Transverse colon (tissue), 4 donors: Measurements from ENCODE around the gene RIMBP2. TPM values are rescaled to one million over a fixed set of nuclear protein-coding genes. Genes with fewer than 3 reads are reported as not detected.

Source experiments
- DNase-seq: peaks from one replicate; pipeline ENCODE4 v3.0.0-alpha.2; 2019
- H3K27ac ChIP-seq, 4 donors: fragments of 200-600 bp; sonication (generic); 2 replicates each; pipeline ENCODE4 v1.5.1; 2016 to 2018; ENCODE audit warnings: inconsistent platforms in 4 of 4
- H3K27me3 ChIP-seq: fragments of 200-600 bp; sonication (generic); 2 replicates; pipeline ENCODE4 v1.5.1; 2017; ENCODE audit warnings: inconsistent platforms
- H3K36me3 ChIP-seq, 4 donors: fragments of 200-600 bp; sonication (generic); 2 replicates each; pipeline ENCODE4 v1.5.1; 2017 to 2019; ENCODE audit warnings: inconsistent platforms in 4 of 4
- H3K4me1 ChIP-seq, 4 donors: fragments of 200-600 bp; sonication (generic); 2 replicates each; pipeline ENCODE4 v1.5.1; 2017 to 2020; ENCODE audit warnings: inconsistent platforms in 4 of 4
- H3K4me3 ChIP-seq, 4 donors: fragments of 200-600 bp; sonication (generic); 1 replicate in 1 of 4; 2 replicates in 3 of 4; pipeline versions ENCODE4 v1.5.1 to v1.6.1; 2017 to 2019; ENCODE audit warnings: inconsistent platforms in 4 of 4
- H3K9me3 ChIP-seq, 2 donors: fragments of 200-600 bp; sonication (generic); 2 replicates each; pipeline ENCODE4 v1.5.1; 2017 to 2019; ENCODE audit warnings: inconsistent platforms in 2 of 2
- EP300 ChIP-seq: sonication (generic); formaldehyde crosslinking; IDR thresholded peaks from one replicate; pipeline ENCODE4 v1.6.1; 2017; ENCODE audit warnings: antibody characterized with exemption, low read depth
- POLR2A ChIP-seq: fragments of 450-650 bp; IDR thresholded peaks from one replicate; pipeline ENCODE4 v1.6.1; 2016; ENCODE audit warnings: antibody characterized with exemption, mild to moderate bottlenecking, moderate library complexity
- POLR2AphosphoS5 ChIP-seq, 3 donors: sonication (generic); formaldehyde crosslinking; IDR thresholded peaks; one replicate each; pipeline ENCODE4 v1.6.1; 2016; ENCODE audit warnings: antibody characterized with exemption in 3 of 3
- WGBS, 2 donors: methylation state at CpG; one replicate each; pipeline ENCODE4 v1.1.5; 2018; ENCODE audit warnings: low coverage in 1 of 2; 5-methylcytosine and 5-hydroxymethylcytosine counted together
- in situ Hi-C, 4 donors: fragments of 200-750 bp; cut with MboI; loops; one replicate each; pipeline versions ENCODE4 v1.15.0 to v1.15.1; 2017; ENCODE audit warnings: low sequenced_read_pairs in 3 of 4, low pct_ligation_motif_present in 1 of 4, low pct_unique_long_range_greater_than_20kb in 1 of 4
- intact Hi-C: fragments of 100-400 bp; cut with DNase I; formaldehyde crosslinking; loops from one replicate; pipeline ENCODE4 v1.15.1; 2023; ENCODE audit warnings: low total_unique reads
- total RNA-seq, 4 donors: library from RNA; depleted of rRNA; stranded (reverse); fragments of >200 nt; gene quantifications; one replicate each; pipeline ENCODE4 v1.1.0, GENCODE V29; 2016
- TF ChIP-seq, protein P1 (sequence below), 5 experiments: fragments of 200-600 bp in 3 of 5; fragments of 450-650 bp in 2 of 5; sonication (generic) in 3 of 5; IDR thresholded peaks; 1 replicate in 2 of 5; 2 replicates in 3 of 5; pipeline ENCODE4 v1.5.1; 2016 to 2017; ENCODE audit warnings: antibody characterized with exemption in 5 of 5, inconsistent platforms in 3 of 5, mild to moderate bottlenecking in 2 of 5, moderate library complexity in 1 of 5

The RIMBP2 gene
- total RNA-seq, 4 donors from 2014 or later, result 2.9 to 17.3 (median 4.3) TPM

DNA sequence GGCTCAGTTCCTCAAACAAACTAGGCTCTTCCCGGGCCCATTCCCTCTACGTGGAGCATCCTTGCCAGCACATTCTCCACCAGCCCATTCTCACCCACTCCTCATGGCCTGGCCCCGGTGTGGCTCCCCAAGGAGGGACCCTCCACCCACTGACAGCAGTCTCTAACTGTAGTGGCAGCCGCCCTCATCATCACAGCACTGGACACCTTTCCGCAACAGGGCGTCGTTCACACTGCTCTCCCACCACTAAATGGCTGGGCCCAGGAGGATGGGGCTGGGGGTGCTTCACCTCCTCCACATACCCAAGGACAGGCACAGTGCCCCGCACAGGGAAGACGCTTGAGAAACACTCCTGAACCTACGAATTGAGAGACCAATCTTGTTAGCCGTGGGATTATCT lies 123.0 kb downstream of the RIMBP2 start:
- TF ChIP-seq POLR2AphosphoS5 (IDR thresholded peaks at IDR 0.05), result no peak
- TF ChIP-seq EP300, result no peak
- no peak for TF ChIP-seq POLR2A
- TF ChIP-seq, protein P1, sequence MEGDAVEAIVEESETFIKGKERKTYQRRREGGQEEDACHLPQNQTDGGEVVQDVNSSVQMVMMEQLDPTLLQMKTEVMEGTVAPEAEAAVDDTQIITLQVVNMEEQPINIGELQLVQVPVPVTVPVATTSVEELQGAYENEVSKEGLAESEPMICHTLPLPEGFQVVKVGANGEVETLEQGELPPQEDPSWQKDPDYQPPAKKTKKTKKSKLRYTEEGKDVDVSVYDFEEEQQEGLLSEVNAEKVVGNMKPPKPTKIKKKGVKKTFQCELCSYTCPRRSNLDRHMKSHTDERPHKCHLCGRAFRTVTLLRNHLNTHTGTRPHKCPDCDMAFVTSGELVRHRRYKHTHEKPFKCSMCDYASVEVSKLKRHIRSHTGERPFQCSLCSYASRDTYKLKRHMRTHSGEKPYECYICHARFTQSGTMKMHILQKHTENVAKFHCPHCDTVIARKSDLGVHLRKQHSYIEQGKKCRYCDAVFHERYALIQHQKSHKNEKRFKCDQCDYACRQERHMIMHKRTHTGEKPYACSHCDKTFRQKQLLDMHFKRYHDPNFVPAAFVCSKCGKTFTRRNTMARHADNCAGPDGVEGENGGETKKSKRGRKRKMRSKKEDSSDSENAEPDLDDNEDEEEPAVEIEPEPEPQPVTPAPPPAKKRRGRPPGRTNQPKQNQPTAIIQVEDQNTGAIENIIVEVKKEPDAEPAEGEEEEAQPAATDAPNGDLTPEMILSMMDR (IDR thresholded peaks at IDR 0.05), result no peak
- Histone ChIP-seq H3K9me3 (peaks cover 0 to 4% of the 10 kb centered on the region in 2 donors), H3K27ac (no peak overlapping the region), H3K4me3 (no peak overlapping the region), H3K36me3 (no peaks in the 10 kb centered on the region), H3K27me3 (no peaks in the 10 kb centered on the region), H3K4me1 (no peaks in the 10 kb centered on the region)
- WGBS, 2 donors, result 79% methylated on average over 11 of the region's 11 CpGs; no CpG with 5 or more reads in 1 of the 2 donors
- intact Hi-C loops, result no loop called here
- in situ Hi-C loops, result no loop called here
- DNase-seq, result no peak

DNA sequence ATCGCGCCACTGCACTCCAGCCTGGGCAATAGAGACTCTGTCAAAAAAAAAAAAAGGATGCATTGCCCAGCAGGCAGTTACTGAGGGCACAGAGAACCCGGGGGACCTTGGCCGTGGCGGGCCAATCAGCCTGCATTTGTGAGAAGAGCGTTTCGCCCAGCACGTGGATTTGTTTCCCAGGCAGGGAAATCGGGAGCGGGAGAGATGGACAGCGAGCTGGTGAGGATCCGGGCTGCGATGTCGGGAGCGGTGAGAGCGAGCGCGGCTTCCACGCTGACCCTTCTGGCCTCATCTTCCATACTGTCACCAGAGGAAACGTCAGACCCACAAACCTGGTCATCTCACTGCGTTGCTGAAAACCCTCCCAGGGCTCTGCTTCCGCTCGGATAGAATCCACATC lies 123.5 kb downstream of the RIMBP2 start:
- no peaks in the 10 kb centered on the region for H3K9me3 ChIP-seq
- H3K27ac ChIP-seq, result no peak overlapping the region
- WGBS, 2 donors, result 90 to 98% methylated on average over 5 to 23 of the region's 23 CpGs
- no peaks in the 10 kb centered on the region for H3K4me1 ChIP-seq
- in situ Hi-C loops (no loop called here), intact Hi-C loops (no loop called here)
- no peaks in the 10 kb centered on the region for H3K36me3 ChIP-seq
- no peak for DNase-seq
- H3K4me3 ChIP-seq, result no peak overlapping the region
- no peaks in the 10 kb centered on the region for H3K27me3 ChIP-seq
- TF ChIP-seq POLR2A (no peak), EP300 (no peak), POLR2AphosphoS5 (IDR thresholded peaks at IDR 0.05) (no peak)
- TF ChIP-seq, protein P1 (IDR thresholded peaks at IDR 0.05), result no peak

GRCh38 chr12:130591736-130592135 lies 124.4 kb downstream of the RIMBP2 start:
- Histone ChIP-seq H3K27me3 (no peaks in the 10 kb centered on the region), H3K36me3 (no peaks in the 10 kb centered on the region), H3K4me1 (no peaks in the 10 kb centered on the region), H3K9me3 (no peaks in the 10 kb centered on the region), H3K27ac (no peak overlapping the region), H3K4me3 (no peak overlapping the region)
- WGBS, 2 donors, result 77% methylated on average over 9 of the region's 9 CpGs; no CpG with 5 or more reads in 1 of the 2 donors
- no peak for DNase-seq
- in situ Hi-C loops (no loop called here), intact Hi-C loops (no loop called here)
- no peak for TF ChIP-seq POLR2A
- TF ChIP-seq, protein P1 (IDR thresholded peaks at IDR 0.05), result no peak
- no peak for TF ChIP-seq EP300
- TF ChIP-seq POLR2AphosphoS5 (IDR thresholded peaks at IDR 0.05), result no peak

- H3K4me1 ChIP-seq, result no peaks in the 10 kb centered on the region
- no peaks in the 10 kb centered on the region for H3K9me3 ChIP-seq
- DNase-seq, result no peak
- intact Hi-C loops (no loop called here), in situ Hi-C loops (no loop called here)
- WGBS, 2 donors, result 87% methylated on average over 12 of the region's 12 CpGs; no CpG with 5 or more reads in 1 of the 2 donors
- H3K36me3 ChIP-seq, result no peaks in the 10 kb centered on the region
- H3K4me3 ChIP-seq, result no peak overlapping the region
- no peaks in the 10 kb centered on the region for H3K27me3 ChIP-seq
- TF ChIP-seq POLR2A, result no peak
- no peak for TF ChIP-seq EP300
- no peak overlapping the region for H3K27ac ChIP-seq
These were observed 125.4 kb downstream of the RIMBP2 start for GRCh38 chr12:130590685-130591084.
